ENCODE results near the gene RIN3.
A peak's percentile ranks its signal among the peaks of the same experiment; 100 is the strongest.

- TF ChIP-seq CTCF (IDR thresholded peaks at IDR 0.05) (peak; percentile 48), ZFX (IDR thresholded peaks at IDR 0.05; ENCODE audit: borderline replicate concordance) (no peak)
These were observed 75.8 kb downstream of the RIN3 start for GRCh38 chr14:92589213-92589852.
